ENCODE measurements around the gene TENT4A.

The TENT4A gene

DNA sequence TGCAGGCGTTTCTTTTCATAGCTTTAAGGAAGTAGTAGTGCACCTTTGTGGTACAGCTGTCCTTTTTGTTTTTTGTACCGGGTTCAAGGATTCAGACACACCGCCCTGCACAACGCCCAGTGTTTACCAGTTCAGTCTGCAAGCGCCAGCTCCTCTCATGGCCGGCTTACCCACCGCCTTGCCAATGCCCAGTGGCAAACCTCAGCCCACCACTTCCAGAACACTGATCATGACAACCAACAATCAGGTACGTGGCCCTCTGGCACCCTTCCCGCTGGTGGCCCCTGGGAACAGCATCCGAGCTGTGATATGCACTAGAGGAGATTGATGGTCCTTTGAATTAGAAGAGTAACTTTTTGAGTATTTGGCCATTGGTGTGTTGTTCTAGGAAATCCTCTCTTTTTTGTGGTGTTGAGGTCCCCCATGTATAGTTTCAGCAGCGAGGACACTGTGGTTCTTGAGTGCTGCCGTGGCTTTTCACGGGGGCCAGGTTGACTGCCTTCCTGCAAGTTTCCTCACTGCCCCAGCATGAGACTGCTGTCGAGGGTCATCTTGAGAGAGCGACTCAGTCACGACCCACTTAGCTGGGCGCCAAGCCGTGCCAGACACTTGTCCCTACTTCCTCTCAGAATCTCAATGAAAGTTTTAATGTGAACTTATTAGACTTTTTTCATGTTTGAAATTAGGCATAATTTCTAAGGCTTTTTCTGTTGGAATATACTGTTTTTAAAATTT is 37.9 kb downstream of the TENT4A start:
- Histone ChIP-seq H3K9me3 (replicated peaks in 1 of 11) (no peaks in the 10 kb centered on the region), H3K4me1 (no peaks in the 10 kb centered on the region), H3K27me3 (no peaks in the 10 kb centered on the region), H3K36me3 (peaks cover 99 to 100% (median 100%) of the 10 kb centered on the region in 11 experiments), H4K20me1 (peaks cover 28 to 100% (median 49%) of the 10 kb centered on the region in 11 experiments; a peak in 21 of 22 replicates), H3K4me3 (no peak overlapping the region), H3K4me2 (no peak overlapping the region), H3K27ac (no peak overlapping the region), H3K9ac (no peak overlapping the region; a peak in 1 of 22 replicates)
- TF ChIP-seq Cebpa-rat (IDR thresholded peaks at IDR 0.05), result no peak

DNA sequence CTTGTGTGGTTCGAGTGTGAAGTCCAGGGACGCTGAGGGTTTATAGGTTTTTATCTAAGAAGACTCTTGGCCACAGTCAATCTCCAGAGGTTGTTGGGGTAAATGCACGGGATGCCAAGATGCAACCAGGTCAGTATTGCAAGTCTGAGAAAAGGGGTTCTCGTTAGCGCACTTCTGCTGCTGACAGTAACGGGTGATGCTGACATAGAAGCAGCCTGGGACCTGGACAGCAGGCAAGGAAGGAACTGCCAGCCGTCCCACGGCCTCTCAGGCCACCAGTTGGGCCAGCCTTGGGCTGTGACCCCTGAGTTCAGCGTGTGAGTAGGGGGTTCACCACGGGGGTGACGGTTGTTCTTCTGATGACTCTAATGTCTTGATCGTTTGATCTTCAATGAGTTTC is 39.0 kb downstream of the TENT4A start:
- H4K20me1 ChIP-seq, result peaks cover 22 to 96% (median 40%) of the 10 kb centered on the region in 11 experiments; a peak in 21 of 22 replicates
- TF ChIP-seq Cebpa-rat (IDR thresholded peaks at IDR 0.05), result no peak
- H3K36me3 ChIP-seq, result peaks cover 99 to 100% (median 100%) of the 10 kb centered on the region in 11 experiments

DNA sequence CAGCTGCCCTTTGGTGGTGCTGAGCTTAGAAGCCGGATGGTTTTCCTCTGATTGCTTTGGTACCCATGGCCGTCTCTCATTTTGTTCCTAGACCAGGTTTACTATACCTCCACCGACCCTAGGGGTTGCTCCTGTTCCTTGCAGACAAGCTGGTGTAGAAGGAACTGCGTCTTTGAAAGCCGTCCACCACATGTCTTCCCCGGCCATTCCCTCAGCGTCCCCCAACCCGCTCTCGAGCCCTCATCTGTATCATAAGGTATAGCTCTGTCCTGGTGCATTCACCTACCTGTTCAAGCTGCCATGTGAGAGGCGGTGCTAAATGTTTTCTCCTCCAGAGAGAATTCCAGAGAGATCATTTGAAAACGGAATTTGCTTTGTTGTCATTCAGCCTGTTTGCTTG is 39.5 kb downstream of the TENT4A start:
- TF ChIP-seq Cebpa-rat (IDR thresholded peaks at IDR 0.05), result no peak
- peaks cover 99 to 100% (median 100%) of the 10 kb centered on the region in 11 experiments for H3K36me3 ChIP-seq

More for the DNA sequence above, 39.0 kb downstream of the TENT4A start:
- Histone ChIP-seq H3K4me2 (no peak overlapping the region), H3K27me3 (no peaks in the 10 kb centered on the region), H3K9ac (no peak overlapping the region), H3K4me3 (no peak overlapping the region), H3K4me1 (no peaks in the 10 kb centered on the region), H3K9me3 (replicated peaks in 1 of 11) (no peaks in the 10 kb centered on the region), H3K27ac (no peak overlapping the region)

DNA sequence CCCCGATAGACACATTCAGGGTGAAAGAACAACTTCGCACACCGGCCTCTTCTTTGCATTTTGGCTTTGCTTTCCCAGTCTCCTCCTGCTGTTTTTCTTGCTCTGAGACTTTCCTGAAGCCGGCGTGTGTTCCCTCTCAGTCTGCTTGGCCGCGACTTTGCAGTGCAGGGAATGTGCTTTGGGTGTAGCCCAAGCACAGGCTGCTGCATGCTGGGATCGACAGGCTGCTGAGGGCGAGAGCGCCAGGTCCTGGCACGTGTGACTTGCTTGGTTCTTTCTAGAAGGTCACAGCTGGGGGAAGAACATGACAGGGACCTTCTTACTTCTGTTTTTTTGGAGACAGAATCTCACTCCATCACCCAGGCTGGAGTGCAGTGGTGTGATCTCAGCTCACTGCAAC is 40.6 kb downstream of the TENT4A start:
- no peak overlapping the region for H3K4me2 ChIP-seq
- H3K4me1 ChIP-seq, result no peaks in the 10 kb centered on the region
- H3K36me3 ChIP-seq, result peaks cover 99 to 100% (median 100%) of the 10 kb centered on the region in 11 experiments
- peaks cover 7 to 96% (median 27%) of the 10 kb centered on the region in 11 experiments; a peak in 21 of 22 replicates for H4K20me1 ChIP-seq
- H3K27ac ChIP-seq, result no peak overlapping the region
- H3K9me3 ChIP-seq (replicated peaks in 1 of 11), result no peaks in the 10 kb centered on the region
- no peak for TF ChIP-seq Cebpa-rat (IDR thresholded peaks at IDR 0.05)
- H3K4me3 ChIP-seq, result no peak overlapping the region
- H3K9ac ChIP-seq, result no peak overlapping the region
- no peaks in the 10 kb centered on the region for H3K27me3 ChIP-seq

More for the DNA sequence above, 39.5 kb downstream of the TENT4A start:
- Histone ChIP-seq H3K4me2 (no peak overlapping the region), H4K20me1 (peaks cover 17 to 96% (median 38%) of the 10 kb centered on the region in 11 experiments; a peak in 21 of 22 replicates), H3K27ac (no peak overlapping the region), H3K4me3 (no peak overlapping the region), H3K4me1 (no peaks in the 10 kb centered on the region), H3K9ac (no peak overlapping the region), H3K27me3 (no peaks in the 10 kb centered on the region), H3K9me3 (replicated peaks in 1 of 11) (no peaks in the 10 kb centered on the region)

DNA sequence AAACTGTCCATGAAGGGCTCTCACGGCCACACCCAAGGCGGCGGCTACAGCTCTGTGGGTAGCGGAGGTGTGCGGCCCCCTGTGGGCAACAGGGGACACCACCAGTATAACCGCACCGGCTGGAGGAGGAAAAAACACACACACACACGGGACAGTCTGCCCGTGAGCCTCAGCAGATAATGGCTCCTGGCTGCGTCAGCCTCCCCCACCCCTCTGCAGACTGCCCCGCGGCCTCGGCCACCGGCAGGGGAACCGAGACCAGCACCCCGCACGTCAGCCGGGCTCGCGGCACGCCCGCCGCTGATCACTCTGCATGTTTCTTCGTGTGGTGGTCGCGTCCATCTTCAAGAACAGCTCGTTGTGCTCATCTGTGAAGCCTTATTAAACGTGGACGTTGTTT is 41.5 kb downstream of the TENT4A start:
- Histone ChIP-seq H3K36me3 (peaks cover 90 to 98% (median 94%) of the 10 kb centered on the region in 11 experiments), H3K27ac (no peak overlapping the region), H3K9ac (no peak overlapping the region), H3K4me3 (no peak overlapping the region), H4K20me1 (peaks cover 0 to 89% (median 19%) of the 10 kb centered on the region in 11 experiments; a peak in 14 of 22 replicates), H3K27me3 (no peaks in the 10 kb centered on the region), H3K4me1 (peaks cover 0 to 3% (median 0%) of the 10 kb centered on the region in 10 experiments; a peak in 3 of 20 replicates), H3K4me2 (no peak overlapping the region), H3K9me3 (replicated peaks in 1 of 11) (no peaks in the 10 kb centered on the region)
- no peak for TF ChIP-seq Cebpa-rat (IDR thresholded peaks at IDR 0.05)

DNA sequence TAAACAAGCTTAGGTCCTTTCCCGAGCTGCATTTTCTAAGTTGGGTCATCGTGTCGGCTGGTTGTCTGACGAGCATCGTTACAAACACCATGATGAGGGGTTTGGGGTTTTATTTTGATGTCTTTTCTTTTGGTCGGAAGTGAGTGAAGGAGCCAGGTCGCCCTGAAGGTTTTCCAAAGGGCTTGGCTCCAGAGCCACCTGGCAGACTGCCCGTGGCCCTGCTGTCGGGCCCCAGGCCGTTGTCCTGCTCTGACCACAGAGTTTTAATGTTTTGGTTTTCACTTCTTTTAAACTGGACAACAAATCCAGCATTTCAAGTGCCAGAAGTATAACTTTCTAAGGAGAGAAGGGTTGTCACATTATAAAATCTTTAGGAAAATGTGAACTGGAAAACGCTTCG is 42.3 kb downstream of the TENT4A start:
- Histone ChIP-seq H4K20me1 (peaks cover 0 to 81% (median 13%) of the 10 kb centered on the region in 11 experiments; a peak in 13 of 22 replicates), H3K9me3 (replicated peaks in 1 of 11) (no peaks in the 10 kb centered on the region), H3K4me3 (no peak overlapping the region), H3K27me3 (no peaks in the 10 kb centered on the region), H3K4me2 (no peak overlapping the region), H3K9ac (no peak overlapping the region), H3K27ac (no peak overlapping the region), H3K36me3 (peaks cover 82 to 90% (median 87%) of the 10 kb centered on the region in 11 experiments), H3K4me1 (peaks cover 0 to 11% (median 0%) of the 10 kb centered on the region in 10 experiments; a peak in 6 of 20 replicates)
- no peak for TF ChIP-seq Cebpa-rat (IDR thresholded peaks at IDR 0.05)

DNA sequence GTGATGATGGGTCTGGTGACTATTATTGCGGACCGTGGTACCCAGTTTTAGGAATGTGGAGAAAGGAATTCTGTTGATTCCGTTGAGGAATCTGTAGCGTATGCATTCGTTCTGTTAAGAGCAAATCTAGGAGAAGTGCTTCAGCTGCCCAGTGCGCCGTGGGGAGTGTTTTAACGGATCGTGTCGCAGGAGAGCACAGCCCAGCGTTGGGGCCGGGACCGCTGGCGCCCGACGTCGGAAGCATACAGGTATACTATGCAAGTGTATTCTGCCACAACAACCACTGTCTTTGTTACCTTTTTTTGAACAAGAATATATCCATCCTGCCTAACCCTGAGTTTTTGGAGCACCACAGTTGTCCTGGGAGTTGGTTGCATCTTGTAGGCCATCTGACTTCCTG is 42.7 kb downstream of the TENT4A start:
- Histone ChIP-seq H3K27ac (no peak overlapping the region), H3K4me3 (no peak overlapping the region), H3K4me1 (peaks cover 0 to 15% (median 0%) of the 10 kb centered on the region in 10 experiments; a peak in 6 of 20 replicates), H3K4me2 (no peak overlapping the region), H4K20me1 (peaks cover 0 to 77% (median 10%) of the 10 kb centered on the region in 11 experiments; a peak in 13 of 22 replicates), H3K27me3 (no peaks in the 10 kb centered on the region), H3K9me3 (replicated peaks in 1 of 11) (no peaks in the 10 kb centered on the region), H3K9ac (no peak overlapping the region), H3K36me3 (peaks cover 78 to 86% (median 82%) of the 10 kb centered on the region in 11 experiments)
- TF ChIP-seq Cebpa-rat (IDR thresholded peaks at IDR 0.05), result no peak

DNA sequence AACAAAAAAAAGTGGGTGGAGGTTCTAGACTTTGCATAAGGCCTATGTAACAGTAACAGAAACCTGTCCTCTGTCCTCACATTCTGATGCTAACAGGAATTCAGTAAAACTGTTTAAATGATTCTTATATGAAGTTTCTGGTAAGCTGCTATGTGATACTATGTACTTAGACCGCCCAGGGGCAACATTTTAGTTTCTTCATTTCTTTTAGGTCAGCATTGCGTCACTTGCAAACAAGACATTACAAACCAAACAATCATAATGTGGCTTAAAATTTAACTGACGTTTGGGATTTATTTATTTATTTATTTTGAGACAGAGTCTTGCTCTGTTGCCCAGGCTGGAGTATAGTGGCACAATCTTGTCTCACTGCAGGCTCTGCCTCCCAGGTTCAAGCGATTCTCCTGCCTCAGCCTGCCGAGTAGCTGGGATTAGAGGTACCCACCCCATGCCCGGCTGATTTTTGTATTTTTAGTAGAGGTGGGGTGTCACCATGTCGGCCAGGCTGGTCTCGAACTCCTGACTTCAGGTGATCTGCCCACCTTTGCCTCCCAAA is 44.3 kb downstream of the TENT4A start:
- H3K9ac ChIP-seq, result no peak overlapping the region
- peaks cover 0 to 20% (median 6%) of the 10 kb centered on the region in 10 experiments; a peak in 8 of 20 replicates for H3K4me1 ChIP-seq
- H3K36me3 ChIP-seq, result peaks cover 63 to 71% (median 67%) of the 10 kb centered on the region in 11 experiments
- H3K27ac ChIP-seq, result no peak overlapping the region
- H3K4me3 ChIP-seq, result no peak overlapping the region
- no peak for TF ChIP-seq Cebpa-rat (IDR thresholded peaks at IDR 0.05)
- H3K9me3 ChIP-seq (replicated peaks in 1 of 11), result peaks cover 0 to 6% (median 3%) of the 10 kb centered on the region in 11 experiments; a peak in 3 of 22 replicates
- H3K27me3 ChIP-seq, result no peaks in the 10 kb centered on the region
- H3K4me2 ChIP-seq, result no peak overlapping the region
- H4K20me1 ChIP-seq, result peaks cover 0 to 62% (median 4%) of the 10 kb centered on the region in 11 experiments; a peak in 10 of 22 replicates

DNA sequence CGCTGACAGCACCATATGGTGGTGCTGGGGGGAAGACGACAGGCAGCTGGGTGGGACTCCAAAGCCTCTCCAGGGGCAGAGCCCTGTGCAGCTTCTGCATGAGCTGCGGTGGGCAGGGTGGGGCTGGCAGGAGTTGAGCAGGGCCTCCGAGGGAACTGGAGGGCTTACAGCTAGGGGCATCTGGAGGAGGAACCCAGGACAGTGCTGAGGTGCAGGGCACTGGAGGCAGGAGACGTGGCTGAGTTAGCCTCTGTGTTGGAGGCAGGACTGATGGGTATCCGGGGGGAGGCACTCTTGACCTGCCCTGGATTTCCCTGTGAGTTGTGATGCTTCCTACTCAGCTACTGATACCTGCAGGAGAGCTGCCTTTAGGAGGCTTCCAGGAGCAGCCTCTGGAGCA is 45.0 kb downstream of the TENT4A start:
- Histone ChIP-seq H3K9me3 (replicated peaks in 1 of 11) (peaks cover 0 to 6% (median 3%) of the 10 kb centered on the region in 11 experiments; a peak in 3 of 22 replicates), H3K4me1 (peaks cover 0 to 20% (median 6%) of the 10 kb centered on the region in 10 experiments; a peak in 8 of 20 replicates), H3K36me3 (peaks cover 55 to 63% (median 60%) of the 10 kb centered on the region in 11 experiments), H3K9ac (no peak overlapping the region), H3K27me3 (no peaks in the 10 kb centered on the region), H3K27ac (no peak overlapping the region), H3K4me3 (no peak overlapping the region), H3K4me2 (no peak overlapping the region), H4K20me1 (peaks cover 0 to 54% (median 4%) of the 10 kb centered on the region in 11 experiments; a peak in 10 of 22 replicates)
- no peak for TF ChIP-seq Cebpa-rat (IDR thresholded peaks at IDR 0.05)
